Measurements from ENCODE around the gene PFDN1.

DNA sequence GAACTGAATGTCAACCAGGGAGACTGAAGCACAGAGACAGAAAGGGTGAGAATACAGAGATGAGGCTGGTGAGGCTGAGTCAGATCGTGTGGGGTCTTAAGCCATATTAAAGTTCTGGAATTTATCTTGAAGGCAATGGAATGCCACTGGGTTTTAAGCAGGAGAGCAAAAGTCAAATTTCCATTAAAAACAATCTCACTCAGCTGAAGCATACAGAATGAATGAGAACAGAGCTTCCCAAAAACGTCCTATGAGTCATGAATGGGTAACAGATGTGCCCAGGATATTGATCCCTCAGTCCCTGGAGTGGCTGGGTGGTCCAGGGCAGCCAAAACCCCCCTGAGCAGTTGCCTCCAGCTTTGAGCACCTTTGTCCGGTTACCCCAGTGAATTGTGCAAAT, 44.9 kb downstream of the PFDN1 start:
- no peak for TF ChIP-seq EP300 (conservative IDR thresholded peaks at IDR 0.05; ENCODE audit: poor library complexity, severe bottlenecking)
- TF ChIP-seq, protein P1, sequence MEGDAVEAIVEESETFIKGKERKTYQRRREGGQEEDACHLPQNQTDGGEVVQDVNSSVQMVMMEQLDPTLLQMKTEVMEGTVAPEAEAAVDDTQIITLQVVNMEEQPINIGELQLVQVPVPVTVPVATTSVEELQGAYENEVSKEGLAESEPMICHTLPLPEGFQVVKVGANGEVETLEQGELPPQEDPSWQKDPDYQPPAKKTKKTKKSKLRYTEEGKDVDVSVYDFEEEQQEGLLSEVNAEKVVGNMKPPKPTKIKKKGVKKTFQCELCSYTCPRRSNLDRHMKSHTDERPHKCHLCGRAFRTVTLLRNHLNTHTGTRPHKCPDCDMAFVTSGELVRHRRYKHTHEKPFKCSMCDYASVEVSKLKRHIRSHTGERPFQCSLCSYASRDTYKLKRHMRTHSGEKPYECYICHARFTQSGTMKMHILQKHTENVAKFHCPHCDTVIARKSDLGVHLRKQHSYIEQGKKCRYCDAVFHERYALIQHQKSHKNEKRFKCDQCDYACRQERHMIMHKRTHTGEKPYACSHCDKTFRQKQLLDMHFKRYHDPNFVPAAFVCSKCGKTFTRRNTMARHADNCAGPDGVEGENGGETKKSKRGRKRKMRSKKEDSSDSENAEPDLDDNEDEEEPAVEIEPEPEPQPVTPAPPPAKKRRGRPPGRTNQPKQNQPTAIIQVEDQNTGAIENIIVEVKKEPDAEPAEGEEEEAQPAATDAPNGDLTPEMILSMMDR (IDR thresholded peaks at IDR 0.05; ENCODE audit: poor library complexity, severe bottlenecking): no peak
- no peak for TF ChIP-seq POLR2AphosphoS5 (IDR thresholded peaks at IDR 0.05)
